HFF-Myc (cell line): Measurements from ENCODE around the gene MYOF.
A peak's percentile ranks its signal among the peaks of the same experiment; 100 is the strongest.
"Not testable (repeated sequence)": the region's sequence is repeated elsewhere in the genome, so short reads cannot be mapped to it uniquely, and the experiment has no call there.

Experiments used
- DNase-seq: peaks from one replicate; pipeline ENCODE4 v3.0.0-alpha.2; 2011; ENCODE audit warnings: low read depth; ENCODE audit errors: extremely low read depth
- H3K4me3 ChIP-seq: replicated peaks from 2 replicates; pipeline ENCODE4 v1.5.1; 2011; ENCODE audit warnings: low read depth, mild to moderate bottlenecking, control low read depth, low read length
- CTCF ChIP-seq: IDR thresholded peaks from 2 replicates; pipeline ENCODE4 v1.5.1; 2012; ENCODE audit warnings: mild to moderate bottlenecking, low read depth, low read length, control low read depth; ENCODE audit errors: missing control alignments

The MYOF gene

GRCh38 chr10:93369588-93370164, 112.5 kb downstream of the MYOF start:
- no peak overlapping the region for H3K4me3 ChIP-seq
- no peak for TF ChIP-seq CTCF
- no peak for DNase-seq

GRCh38 chr10:93368210-93368609, 113.9 kb downstream of the MYOF start:
- no peak for TF ChIP-seq CTCF
- no peak for DNase-seq
- no peak overlapping the region for H3K4me3 ChIP-seq

- no peak for DNase-seq
These were observed 114.5 kb downstream of the MYOF start for GRCh38 chr10:93367664-93368063.

GRCh38 chr10:93364966-93365365, 117.2 kb downstream of the MYOF start:
- no peak overlapping the region for H3K4me3 ChIP-seq
- no peak for TF ChIP-seq CTCF
- no peak for DNase-seq

More at GRCh38 chr10:93367664-93368063, 114.5 kb downstream of the MYOF start:
- no peak for TF ChIP-seq CTCF
- no peak overlapping the region for H3K4me3 ChIP-seq

- DNase-seq = no peak
- no peak overlapping the region for H3K4me3 ChIP-seq
- no peak for TF ChIP-seq CTCF
These were observed 118.1 kb downstream of the MYOF start for GRCh38 chr10:93363891-93364648.

GRCh38 chr10:93358398-93358797, 123.7 kb downstream of the MYOF start:
- H3K4me3 ChIP-seq, DNase-seq: not testable (repeated sequence)

GRCh38 chr10:93357680-93358079, 124.5 kb downstream of the MYOF start:
- no peak for DNase-seq
- TF ChIP-seq CTCF = peak; percentile 47
- no peak overlapping the region for H3K4me3 ChIP-seq
